Mucosa of stomach (tissue), 1 donor: ENCODE measurements around the gene DACT3.
A peak's percentile ranks its signal among the peaks of the same experiment; 100 is the strongest.
"Not testable (repeated sequence)": the region's sequence is repeated elsewhere in the genome, so short reads cannot be mapped to it uniquely, and the experiment has no call there.

ENCODE experiments used
- H3K27me3 ChIP-seq: one replicate; pipeline ENCODE4 v1.7.0; 2013; ENCODE audit warnings: mild to moderate bottlenecking, low read length; ENCODE audit not compliant: control insufficient read depth, insufficient read depth
- H3K36me3 ChIP-seq: one replicate; pipeline ENCODE4 v1.7.0; 2013; ENCODE audit warnings: low read length; ENCODE audit not compliant: control insufficient read depth, insufficient read depth
- H3K4me1 ChIP-seq: one replicate; pipeline ENCODE4 v1.7.0; 2013; ENCODE audit warnings: mild to moderate bottlenecking, low read length; ENCODE audit not compliant: control insufficient read depth, insufficient read depth
- H3K4me3 ChIP-seq: one replicate; pipeline ENCODE4 v1.7.0; 2013; ENCODE audit warnings: low read length
- H3K9ac ChIP-seq: one replicate; pipeline ENCODE4 v1.7.0; 2013; ENCODE audit warnings: mild to moderate bottlenecking, low read length, moderate library complexity
- H3K9me3 ChIP-seq: one replicate; pipeline ENCODE4 v1.7.0; 2013; ENCODE audit warnings: mild to moderate bottlenecking, low read length, moderate library complexity; ENCODE audit not compliant: control insufficient read depth
- donor health status: Pancreatic carcinoma.

The DACT3 gene

GRCh38 chr19:46639358-46640182 is 21.4 kb downstream of the DACT3 start:
- peaks cover 20% of the 10 kb centered on the region for H3K4me1 ChIP-seq
- no peaks in the 10 kb centered on the region for H3K36me3 ChIP-seq
- H3K9me3 ChIP-seq: no peaks in the 10 kb centered on the region
- H3K4me3 ChIP-seq: no peak overlapping the region
- peak overlapping the region; percentile 24 for H3K9ac ChIP-seq
- peaks cover 60% of the 10 kb centered on the region for H3K27me3 ChIP-seq

GRCh38 chr19:46637224-46637623 is 23.8 kb downstream of the DACT3 start:
- Histone ChIP-seq H3K27me3 (peaks cover 71% of the 10 kb centered on the region), H3K9ac (no peak overlapping the region)

GRCh38 chr19:46635920-46636761 is 24.8 kb downstream of the DACT3 start, which contains the start of gene GNG8:
Gene GNG8, minus strand, starts transcription at chr19:46636202. Its CDS starts 1,520 bp downstream, at chr19:46634682.
- Histone ChIP-seq H3K4me1 (peaks cover 34% of the 10 kb centered on the region), H3K27me3 (peaks cover 75% of the 10 kb centered on the region), H3K4me3 (no peak within 1 kb of the TSS), H3K36me3 (no peaks in the 10 kb centered on the region), H3K9me3 (no peaks in the 10 kb centered on the region), H3K9ac (no peak within 1 kb of the TSS)

More at GRCh38 chr19:46637224-46637623, 23.8 kb downstream of the DACT3 start:
- Histone ChIP-seq H3K4me1 (peaks cover 34% of the 10 kb centered on the region), H3K4me3 (no peak overlapping the region), H3K9me3 (no peaks in the 10 kb centered on the region), H3K36me3 (no peaks in the 10 kb centered on the region)

GRCh38 chr19:46634656-46635218 is 26.2 kb downstream of the DACT3 start:
- no peak overlapping the region for H3K4me3 ChIP-seq
- peaks cover 64% of the 10 kb centered on the region for H3K27me3 ChIP-seq
- H3K9me3 ChIP-seq: no peaks in the 10 kb centered on the region
- no peak overlapping the region for H3K9ac ChIP-seq
- no peaks in the 10 kb centered on the region for H3K36me3 ChIP-seq
- H3K4me1 ChIP-seq: peaks cover 31% of the 10 kb centered on the region

GRCh38 chr19:46634045-46634655 is 26.8 kb downstream of the DACT3 start:
- Histone ChIP-seq H3K9ac (no peak overlapping the region), H3K4me1 (peaks cover 25% of the 10 kb centered on the region), H3K36me3 (no peaks in the 10 kb centered on the region), H3K9me3 (no peaks in the 10 kb centered on the region), H3K4me3 (no peak overlapping the region), H3K27me3 (peaks cover 58% of the 10 kb centered on the region)

- Histone ChIP-seq H3K36me3 (no peaks in the 10 kb centered on the region), H3K4me3 (no peak overlapping the region), H3K9ac (no peak overlapping the region), H3K4me1 (peaks cover 16% of the 10 kb centered on the region), H3K9me3 (no peaks in the 10 kb centered on the region), H3K27me3 (peaks cover 48% of the 10 kb centered on the region)
Measured at GRCh38 chr19:46633130-46633529, 27.9 kb downstream of the DACT3 start.

- Histone ChIP-seq H3K9me3 (no peaks in the 10 kb centered on the region), H3K27me3 (peaks cover 34% of the 10 kb centered on the region), H3K9ac (no peak overlapping the region), H3K36me3 (no peaks in the 10 kb centered on the region), H3K4me3 (no peak overlapping the region), H3K4me1 (peaks cover 16% of the 10 kb centered on the region)
Measured at GRCh38 chr19:46631481-46631880, 29.5 kb downstream of the DACT3 start.

- Histone ChIP-seq H3K9ac (no peak overlapping the region), H3K36me3 (no peaks in the 10 kb centered on the region), H3K27me3 (peaks cover 26% of the 10 kb centered on the region), H3K4me3 (no peak overlapping the region), H3K9me3 (no peaks in the 10 kb centered on the region), H3K4me1 (peaks cover 22% of the 10 kb centered on the region)
Measured at GRCh38 chr19:46630586-46631205, 30.3 kb downstream of the DACT3 start.

- Histone ChIP-seq H3K27me3 (peaks cover 19% of the 10 kb centered on the region), H3K4me3 (no peak overlapping the region), H3K9ac (no peak overlapping the region), H3K36me3 (no peaks in the 10 kb centered on the region), H3K4me1 (peaks cover 20% of the 10 kb centered on the region), H3K9me3 (no peaks in the 10 kb centered on the region)
Measured at GRCh38 chr19:46629546-46630025, 31.4 kb downstream of the DACT3 start.

- H3K9me3 ChIP-seq, H3K36me3 ChIP-seq, H3K9ac ChIP-seq, H3K4me3 ChIP-seq: not testable (repeated sequence)
- peaks cover 15% of the 10 kb centered on the region for H3K27me3 ChIP-seq
- peaks cover 17% of the 10 kb centered on the region for H3K4me1 ChIP-seq
Measured at GRCh38 chr19:46628970-46629369, 32.0 kb downstream of the DACT3 start.

GRCh38 chr19:46626446-46626845 is 34.5 kb downstream of the DACT3 start:
- Histone ChIP-seq H3K4me3 (no peak overlapping the region), H3K27me3 (peaks cover 4% of the 10 kb centered on the region), H3K9me3 (no peaks in the 10 kb centered on the region), H3K4me1 (peaks cover 6% of the 10 kb centered on the region), H3K9ac (no peak overlapping the region), H3K36me3 (no peaks in the 10 kb centered on the region)
